Gastrocnemius medialis (tissue), 4 donors: ENCODE results near the gene CREBL2. TPM values are rescaled to one million over a fixed set of nuclear protein-coding genes. Genes with fewer than 3 reads are reported as not detected.
"Not testable (repeated sequence)": the region's sequence is repeated elsewhere in the genome, so short reads cannot be mapped to it uniquely, and the experiment has no call there.

Source experiments
- ATAC-seq, 2 donors: fragments of 150-250 bp; one replicate each; pipeline ENCODE4 v1.9.1; 2016
- DNase-seq, 2 donors: peaks; one replicate each; pipeline ENCODE4 v3.0.0-alpha.2; 2019
- H3K27ac ChIP-seq, 4 donors: fragments of 200-600 bp; sonication (generic); 1 replicate in 1 of 4; 2 replicates in 3 of 4; pipeline ENCODE4 v1.5.1; 2016 to 2018; ENCODE audit warnings: mild to moderate bottlenecking in 2 of 4, moderate library complexity in 1 of 4
- H3K27me3 ChIP-seq, 3 donors: fragments of 200-600 bp; sonication (generic) in 2 of 3; 1 replicate in 1 of 3; 2 replicates in 2 of 3; pipeline versions ENCODE4 v1.5.1 to v1.6.0; 2016 to 2019; ENCODE audit warnings: mild to moderate bottlenecking in 1 of 3, moderate library complexity in 1 of 3
- H3K36me3 ChIP-seq, 2 donors: fragments of 200-600 bp; sonication (generic) in 1 of 2; one replicate each; pipeline ENCODE4 v1.5.1; 2017 to 2018
- H3K4me1 ChIP-seq, 2 donors: fragments of 200-600 bp; sonication (generic) in 1 of 2; one replicate each; pipeline ENCODE4 v1.5.1; 2016 to 2017; ENCODE audit warnings: mild to moderate bottlenecking in 2 of 2
- H3K4me3 ChIP-seq, 4 donors: fragments of 200-600 bp; sonication (generic) in 3 of 4; 1 replicate in 1 of 4; 2 replicates in 3 of 4; pipeline ENCODE4 v1.5.1; 2016 to 2019; ENCODE audit warnings: mild to moderate bottlenecking in 2 of 4
- H3K9me3 ChIP-seq, 3 donors: fragments of 200-600 bp; sonication (generic) in 2 of 3; 1 replicate in 1 of 3; 2 replicates in 2 of 3; pipeline ENCODE4 v1.5.1; 2016 to 2019
- POLR2A ChIP-seq, 2 donors: fragments of 450-650 bp; IDR thresholded peaks; one replicate each; pipeline ENCODE4 v1.6.1; 2017; ENCODE audit warnings: antibody characterized with exemption in 2 of 2, mild to moderate bottlenecking in 2 of 2, moderate library complexity in 2 of 2
- in situ Hi-C, 4 donors: fragments of 200-750 bp; cut with MboI; loops; one replicate each; pipeline versions ENCODE4 v1.15.0 to v1.8.0; 2017; ENCODE audit warnings: low sequenced_read_pairs in 4 of 4
- intact Hi-C: fragments of 100-400 bp; cut with DNase I; formaldehyde crosslinking; loops from one replicate; pipeline ENCODE4 v1.15.1; 2023; ENCODE audit warnings: low total_unique reads
- total RNA-seq, 4 donors: library from RNA; depleted of rRNA; stranded (reverse); fragments of >200 nt; gene quantifications; one replicate each; pipeline versions ENCODE4 v1.1.0 to v1.2.3, GENCODE V29; 2016
- TF ChIP-seq, protein P1 (sequence below), 5 experiments: fragments of 450-650 bp in 3 of 5; fragments of 200-600 bp in 2 of 5; sonication (generic) in 2 of 5; IDR thresholded peaks in 4 of 5; conservative IDR thresholded peaks in 1 of 5; 1 replicate in 4 of 5; 2 replicates in 1 of 5; pipeline ENCODE4 v1.5.1; 2016 to 2019; ENCODE audit warnings: antibody characterized with exemption in 5 of 5, mild to moderate bottlenecking in 3 of 5, moderate library complexity in 3 of 5

The CREBL2 gene
- total RNA-seq, 4 donors from 2014 or later: 6.3 to 13.6 (median 10.3) TPM

- no peak for DNase-seq
- H3K4me1 ChIP-seq: no peaks in the 10 kb centered on the region
- no peaks in the 10 kb centered on the region for H3K27me3 ChIP-seq
- H3K9me3 ChIP-seq: no peaks in the 10 kb centered on the region
- H3K27ac ChIP-seq: no peak overlapping the region
- in situ Hi-C loops (no loop called here), intact Hi-C loops (no loop called here)
- no peak for ATAC-seq
- no peak overlapping the region for H3K4me3 ChIP-seq
- TF ChIP-seq POLR2A (IDR thresholded peaks at IDR 0.05): no peak
- TF ChIP-seq, protein P1, sequence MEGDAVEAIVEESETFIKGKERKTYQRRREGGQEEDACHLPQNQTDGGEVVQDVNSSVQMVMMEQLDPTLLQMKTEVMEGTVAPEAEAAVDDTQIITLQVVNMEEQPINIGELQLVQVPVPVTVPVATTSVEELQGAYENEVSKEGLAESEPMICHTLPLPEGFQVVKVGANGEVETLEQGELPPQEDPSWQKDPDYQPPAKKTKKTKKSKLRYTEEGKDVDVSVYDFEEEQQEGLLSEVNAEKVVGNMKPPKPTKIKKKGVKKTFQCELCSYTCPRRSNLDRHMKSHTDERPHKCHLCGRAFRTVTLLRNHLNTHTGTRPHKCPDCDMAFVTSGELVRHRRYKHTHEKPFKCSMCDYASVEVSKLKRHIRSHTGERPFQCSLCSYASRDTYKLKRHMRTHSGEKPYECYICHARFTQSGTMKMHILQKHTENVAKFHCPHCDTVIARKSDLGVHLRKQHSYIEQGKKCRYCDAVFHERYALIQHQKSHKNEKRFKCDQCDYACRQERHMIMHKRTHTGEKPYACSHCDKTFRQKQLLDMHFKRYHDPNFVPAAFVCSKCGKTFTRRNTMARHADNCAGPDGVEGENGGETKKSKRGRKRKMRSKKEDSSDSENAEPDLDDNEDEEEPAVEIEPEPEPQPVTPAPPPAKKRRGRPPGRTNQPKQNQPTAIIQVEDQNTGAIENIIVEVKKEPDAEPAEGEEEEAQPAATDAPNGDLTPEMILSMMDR (IDR thresholded peaks at IDR 0.05 in 4 of 5, conservative IDR thresholded peaks at IDR 0.05 in 1 of 5): no peak
- H3K36me3 ChIP-seq: peaks cover 0 to 54% of the 10 kb centered on the region in 2 donors
These were observed 25.0 kb downstream of the CREBL2 start for GRCh38 chr12:12636641-12637040.

DNA sequence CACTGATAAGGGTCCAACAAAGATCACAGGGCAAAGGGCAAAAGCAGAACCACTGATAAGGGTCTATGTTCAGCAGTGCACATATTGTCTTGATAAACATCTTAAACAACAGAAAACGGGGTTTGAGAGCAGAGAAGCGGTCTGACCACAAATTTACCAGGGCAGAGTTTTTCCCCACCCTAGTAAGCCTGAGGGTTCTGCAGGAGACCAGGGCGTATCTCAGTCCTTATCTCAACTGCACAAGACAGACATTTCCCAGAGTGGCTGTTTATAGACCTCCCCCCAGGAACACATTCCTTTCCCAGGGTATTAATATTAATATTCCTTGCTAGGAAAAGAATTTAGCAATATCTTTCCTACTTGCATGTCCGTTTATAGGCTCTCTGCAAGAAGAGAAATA is 28.3 kb downstream of the CREBL2 start:
- H3K27me3 ChIP-seq, H3K27ac ChIP-seq, H3K4me3 ChIP-seq, H3K9me3 ChIP-seq, intact Hi-C loops, in situ Hi-C loops, ATAC-seq, H3K4me1 ChIP-seq, DNase-seq: not testable (repeated sequence)
- peaks cover 0 to 75% of the 10 kb centered on the region in 2 donors for H3K36me3 ChIP-seq

GRCh38 chr12:12641650-12642049 is 30.0 kb downstream of the CREBL2 start:
- no peak overlapping the region for H3K27ac ChIP-seq
- no peaks in the 10 kb centered on the region for H3K4me1 ChIP-seq
- TF ChIP-seq, protein P1 (IDR thresholded peaks at IDR 0.05 in 4 of 5, conservative IDR thresholded peaks at IDR 0.05 in 1 of 5): no peak
- no peak for TF ChIP-seq POLR2A (IDR thresholded peaks at IDR 0.05)
- no peaks in the 10 kb centered on the region for H3K9me3 ChIP-seq
- no peaks in the 10 kb centered on the region for H3K27me3 ChIP-seq
- no peak for ATAC-seq
- peaks cover 0 to 62% of the 10 kb centered on the region in 2 donors for H3K36me3 ChIP-seq
- in situ Hi-C loops: no loop called here
- intact Hi-C loops: no loop called here
- no peak for DNase-seq
- no peak overlapping the region for H3K4me3 ChIP-seq

DNA sequence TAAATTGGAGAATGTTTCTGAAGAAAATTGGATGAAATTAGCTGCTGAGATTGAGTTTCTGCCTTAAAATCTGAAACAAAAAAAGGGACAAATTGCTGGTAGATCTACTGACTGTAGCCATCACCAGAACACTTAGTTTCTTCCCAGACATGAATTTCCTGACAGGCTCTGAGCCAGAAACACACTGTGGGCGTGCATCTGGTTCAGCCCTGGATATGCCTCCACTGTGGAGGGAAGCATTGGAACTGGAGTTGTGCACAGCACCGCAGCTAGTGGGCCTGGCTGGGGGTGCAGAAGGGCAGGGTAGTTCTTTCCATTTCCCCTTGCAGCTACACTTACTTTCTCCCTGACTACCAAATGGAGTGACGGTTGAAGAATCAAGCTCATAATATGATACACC is 31.2 kb downstream of the CREBL2 start:
- no peak overlapping the region for H3K4me3 ChIP-seq
- ATAC-seq (no peak), DNase-seq (no peak)
- intact Hi-C loops: no loop called here
- H3K27ac ChIP-seq: no peak overlapping the region
- H3K36me3 ChIP-seq: peaks cover 0 to 49% of the 10 kb centered on the region in 2 donors
- TF ChIP-seq POLR2A (IDR thresholded peaks at IDR 0.05): no peak
- TF ChIP-seq, protein P1 (IDR thresholded peaks at IDR 0.05 in 4 of 5, conservative IDR thresholded peaks at IDR 0.05 in 1 of 5): no peak
- H3K4me1 ChIP-seq: no peaks in the 10 kb centered on the region
- in situ Hi-C loops: no loop called here
- H3K27me3 ChIP-seq: no peaks in the 10 kb centered on the region
- no peaks in the 10 kb centered on the region for H3K9me3 ChIP-seq

DNA sequence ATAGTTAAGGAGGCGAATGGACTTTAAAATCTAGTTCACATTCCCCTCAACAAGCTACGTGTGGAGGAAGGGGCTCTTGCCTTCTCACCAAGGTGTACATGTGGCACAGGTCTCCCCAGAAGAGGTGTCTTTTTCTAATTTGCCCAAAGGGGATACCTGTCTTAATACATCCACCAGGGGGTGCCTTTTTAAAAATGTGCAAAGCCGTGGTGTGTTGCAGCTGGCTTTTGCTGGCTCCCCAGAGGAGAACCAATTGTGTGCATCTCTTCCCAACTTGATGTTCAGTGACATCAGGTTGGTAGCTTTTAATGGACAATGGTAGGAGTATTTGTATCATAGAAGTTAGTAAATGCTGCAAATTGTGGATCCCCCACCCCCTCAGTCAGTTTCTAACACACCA is 33.8 kb downstream of the CREBL2 start:
- peak in 1 of 2 donors; percentile 41 for ATAC-seq
- intact Hi-C loops (loop anchor here (5.0 kb wide), 1 partner anchor 57 kb away; no protein-coding TSS in a partner anchor), in situ Hi-C loops (no loop called here)
- Histone ChIP-seq H3K9me3 (peaks cover 0 to 11% (median 8%) of the 10 kb centered on the region in 3 donors), H3K36me3 (peaks cover 0 to 24% of the 10 kb centered on the region in 2 donors), H3K27me3 (no peaks in the 10 kb centered on the region), H3K4me3 (no peak overlapping the region), H3K27ac (no peak overlapping the region), H3K4me1 (no peaks in the 10 kb centered on the region)
- no peak for TF ChIP-seq POLR2A (IDR thresholded peaks at IDR 0.05)
- TF ChIP-seq, protein P1 (IDR thresholded peaks at IDR 0.05 in 4 of 5, conservative IDR thresholded peaks at IDR 0.05 in 1 of 5): peak in 4 of 5 experiments; percentile 19 to 51 (median 32)
- no peak for DNase-seq

DNA sequence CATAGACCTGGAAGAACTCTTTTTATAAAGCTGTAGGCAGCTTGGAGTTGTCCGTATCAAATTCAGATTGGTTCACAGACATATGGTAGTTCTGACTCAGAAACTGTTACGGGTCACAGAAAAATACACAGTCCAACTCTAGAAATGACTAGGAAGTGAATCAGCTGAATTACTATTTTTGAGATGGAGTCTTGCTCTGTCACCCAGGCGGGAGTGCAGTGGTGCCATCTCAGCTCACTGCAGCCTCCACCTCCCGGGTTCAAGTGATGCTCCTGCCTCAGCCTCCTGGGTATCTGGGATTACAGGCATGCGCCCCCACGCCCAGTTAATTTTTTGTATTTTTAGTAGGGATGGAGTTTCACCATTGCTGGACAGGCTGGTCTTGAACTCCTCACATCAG is 34.3 kb downstream of the CREBL2 start:
- H3K4me1 ChIP-seq, H3K4me3 ChIP-seq, H3K27me3 ChIP-seq, DNase-seq, ATAC-seq, H3K27ac ChIP-seq, in situ Hi-C loops: not testable (repeated sequence)
- intact Hi-C loops: loop anchor here (5.0 kb wide), 1 partner anchor 56 kb away; no protein-coding TSS in a partner anchor
- Histone ChIP-seq H3K36me3 (peaks cover 0 to 24% of the 10 kb centered on the region in 2 donors), H3K9me3 (peaks cover 0 to 11% (median 8%) of the 10 kb centered on the region in 3 donors)
